Breast epithelium (tissue), 3 donors: ENCODE results near the gene EFEMP1.

Source experiments
- POLR2A ChIP-seq: fragments of 450-650 bp; IDR thresholded peaks from one replicate; pipeline ENCODE4 v1.6.1; 2016; ENCODE audit warnings: antibody characterized with exemption, mild to moderate bottlenecking, moderate library complexity
- TF ChIP-seq, protein P1 (sequence below), 3 donors: fragments of 450-650 bp; IDR thresholded peaks; one replicate each; pipeline ENCODE4 v1.5.1; 2016 to 2017; ENCODE audit warnings: antibody characterized with exemption in 3 of 3, mild to moderate bottlenecking in 3 of 3, moderate library complexity in 3 of 3

DNA sequence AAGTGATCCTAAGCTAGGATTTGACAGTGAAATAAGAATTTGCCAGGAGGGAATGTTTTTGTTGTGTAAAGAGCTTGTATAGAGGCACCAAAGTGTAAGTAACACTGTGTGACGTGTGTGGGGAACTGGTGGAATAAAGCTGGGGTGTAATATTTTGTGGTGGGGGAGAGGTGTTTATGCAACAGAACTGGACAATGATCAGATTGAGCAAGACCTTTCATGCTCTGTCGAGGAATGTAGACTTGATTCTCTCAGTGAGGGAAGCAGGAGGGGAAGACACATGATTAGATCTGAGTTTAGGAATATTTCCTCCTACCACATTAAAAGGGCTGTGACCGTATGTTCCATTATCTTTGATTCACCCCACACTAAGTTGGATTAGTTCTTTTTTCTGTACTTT is 43.6 kb downstream of the EFEMP1 start:
- no peak for TF ChIP-seq POLR2A
- TF ChIP-seq, protein P1, sequence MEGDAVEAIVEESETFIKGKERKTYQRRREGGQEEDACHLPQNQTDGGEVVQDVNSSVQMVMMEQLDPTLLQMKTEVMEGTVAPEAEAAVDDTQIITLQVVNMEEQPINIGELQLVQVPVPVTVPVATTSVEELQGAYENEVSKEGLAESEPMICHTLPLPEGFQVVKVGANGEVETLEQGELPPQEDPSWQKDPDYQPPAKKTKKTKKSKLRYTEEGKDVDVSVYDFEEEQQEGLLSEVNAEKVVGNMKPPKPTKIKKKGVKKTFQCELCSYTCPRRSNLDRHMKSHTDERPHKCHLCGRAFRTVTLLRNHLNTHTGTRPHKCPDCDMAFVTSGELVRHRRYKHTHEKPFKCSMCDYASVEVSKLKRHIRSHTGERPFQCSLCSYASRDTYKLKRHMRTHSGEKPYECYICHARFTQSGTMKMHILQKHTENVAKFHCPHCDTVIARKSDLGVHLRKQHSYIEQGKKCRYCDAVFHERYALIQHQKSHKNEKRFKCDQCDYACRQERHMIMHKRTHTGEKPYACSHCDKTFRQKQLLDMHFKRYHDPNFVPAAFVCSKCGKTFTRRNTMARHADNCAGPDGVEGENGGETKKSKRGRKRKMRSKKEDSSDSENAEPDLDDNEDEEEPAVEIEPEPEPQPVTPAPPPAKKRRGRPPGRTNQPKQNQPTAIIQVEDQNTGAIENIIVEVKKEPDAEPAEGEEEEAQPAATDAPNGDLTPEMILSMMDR (IDR thresholded peaks at IDR 0.05) = no peak
